Fibroblast of lung (primary cell): Measurements from ENCODE around the gene KIAA0232.

Experiments used
- EZH2 ChIP-seq: IDR thresholded peaks from 2 replicates; pipeline ENCODE4 v1.5.1; 2012; ENCODE audit warnings: low read length, control low read depth, mild to moderate bottlenecking; ENCODE audit errors: missing control alignments
- TF ChIP-seq, protein P1 (sequence below), 2 donors: IDR thresholded peaks in 1 of 2; conservative IDR thresholded peaks in 1 of 2; 1 replicate in 1 of 2; 2 replicates in 1 of 2; pipeline ENCODE4 v1.5.1; 2011 to 2012; ENCODE audit warnings: low read length in 2 of 2, control low read depth in 1 of 2, inconsistent platforms in 1 of 2, low read depth in 1 of 2, mild to moderate bottlenecking in 1 of 2

DNA sequence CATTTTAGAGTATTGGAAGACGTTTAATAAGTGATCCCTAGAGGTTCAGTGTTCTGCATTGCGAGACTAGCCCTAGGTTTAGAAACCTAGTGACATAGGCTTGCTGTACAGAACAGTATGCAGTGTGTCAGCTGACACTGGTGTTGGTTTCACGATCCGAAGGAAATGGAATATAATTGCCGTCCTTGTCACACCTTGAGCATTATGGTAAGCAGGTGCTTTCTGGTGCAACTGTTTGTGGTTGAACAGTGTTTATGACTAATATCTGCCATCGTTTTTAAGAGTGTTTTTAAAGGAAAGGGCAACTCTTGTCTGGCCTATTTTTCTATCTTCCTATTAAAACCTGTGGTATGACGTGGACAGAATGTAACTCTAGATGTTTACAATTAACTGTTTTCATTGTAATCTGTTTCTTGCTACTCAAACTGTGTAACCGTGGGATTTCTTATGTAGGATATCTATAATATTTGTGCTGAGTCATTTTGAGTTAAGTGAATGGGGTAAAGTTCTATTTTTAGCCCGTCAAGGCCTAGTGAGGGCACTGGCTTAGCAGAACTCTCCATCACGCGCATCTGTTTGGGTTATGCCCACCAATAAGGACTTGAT lies 73.3 kb downstream of the KIAA0232 start:
- TF ChIP-seq, protein P1, sequence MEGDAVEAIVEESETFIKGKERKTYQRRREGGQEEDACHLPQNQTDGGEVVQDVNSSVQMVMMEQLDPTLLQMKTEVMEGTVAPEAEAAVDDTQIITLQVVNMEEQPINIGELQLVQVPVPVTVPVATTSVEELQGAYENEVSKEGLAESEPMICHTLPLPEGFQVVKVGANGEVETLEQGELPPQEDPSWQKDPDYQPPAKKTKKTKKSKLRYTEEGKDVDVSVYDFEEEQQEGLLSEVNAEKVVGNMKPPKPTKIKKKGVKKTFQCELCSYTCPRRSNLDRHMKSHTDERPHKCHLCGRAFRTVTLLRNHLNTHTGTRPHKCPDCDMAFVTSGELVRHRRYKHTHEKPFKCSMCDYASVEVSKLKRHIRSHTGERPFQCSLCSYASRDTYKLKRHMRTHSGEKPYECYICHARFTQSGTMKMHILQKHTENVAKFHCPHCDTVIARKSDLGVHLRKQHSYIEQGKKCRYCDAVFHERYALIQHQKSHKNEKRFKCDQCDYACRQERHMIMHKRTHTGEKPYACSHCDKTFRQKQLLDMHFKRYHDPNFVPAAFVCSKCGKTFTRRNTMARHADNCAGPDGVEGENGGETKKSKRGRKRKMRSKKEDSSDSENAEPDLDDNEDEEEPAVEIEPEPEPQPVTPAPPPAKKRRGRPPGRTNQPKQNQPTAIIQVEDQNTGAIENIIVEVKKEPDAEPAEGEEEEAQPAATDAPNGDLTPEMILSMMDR (conservative IDR thresholded peaks at IDR 0.05 in 1 of 2, IDR thresholded peaks at IDR 0.05 in 1 of 2; ENCODE audit: low read depth in 1 of 2, low read length in 2 of 2) = no peak
- no peak for TF ChIP-seq EZH2
